Measurements from ENCODE around the gene FHIT. TPM values are rescaled to one million over a fixed set of nuclear protein-coding genes. Genes with fewer than 3 reads are reported as not detected.

Gene FHIT
- polyA plus RNA-seq, 1 donor: 35.8 TPM

- H3K36me3 ChIP-seq (ENCODE audit: control insufficient read depth, insufficient read depth, low read length): no peaks in the 10 kb centered on the region
- H3K27me3 ChIP-seq (ENCODE audit: control insufficient read depth, insufficient read depth, low read length): no peaks in the 10 kb centered on the region
- H3K9me3 ChIP-seq (ENCODE audit: control insufficient read depth, low read depth, low read length): peaks cover 4% of the 10 kb centered on the region
- H3K4me3 ChIP-seq (ENCODE audit: low read length): no peak overlapping the region
- no peak overlapping the region for H3K27ac ChIP-seq (ENCODE audit: low read length)
- WGBS (ENCODE audit: insufficient coverage, low lambda C conversion rate): 60% methylated on average over 2 of the region's 3 CpGs
- no peak for DNase-seq
- H3K4me1 ChIP-seq (ENCODE audit: control insufficient read depth, insufficient read depth, low read length): no peaks in the 10 kb centered on the region
Measured at GRCh38 chr3:60755094-60755493, 496.2 kb downstream of the FHIT start.

- Histone ChIP-seq H3K4me3 (ENCODE audit: low read length) (no peak overlapping the region), H3K4me1 (ENCODE audit: control insufficient read depth, insufficient read depth, low read length) (no peaks in the 10 kb centered on the region), H3K9me3 (ENCODE audit: control insufficient read depth, low read depth, low read length) (peaks cover 4% of the 10 kb centered on the region), H3K27me3 (ENCODE audit: control insufficient read depth, insufficient read depth, low read length) (no peaks in the 10 kb centered on the region), H3K36me3 (ENCODE audit: control insufficient read depth, insufficient read depth, low read length) (no peaks in the 10 kb centered on the region), H3K27ac (ENCODE audit: low read length) (no peak overlapping the region)
- 83% methylated on average over 1 of the region's 1 CpG for WGBS (ENCODE audit: insufficient coverage, low lambda C conversion rate)
- DNase-seq: no peak
Measured at GRCh38 chr3:60754617-60755016, 496.6 kb downstream of the FHIT start.

DNA sequence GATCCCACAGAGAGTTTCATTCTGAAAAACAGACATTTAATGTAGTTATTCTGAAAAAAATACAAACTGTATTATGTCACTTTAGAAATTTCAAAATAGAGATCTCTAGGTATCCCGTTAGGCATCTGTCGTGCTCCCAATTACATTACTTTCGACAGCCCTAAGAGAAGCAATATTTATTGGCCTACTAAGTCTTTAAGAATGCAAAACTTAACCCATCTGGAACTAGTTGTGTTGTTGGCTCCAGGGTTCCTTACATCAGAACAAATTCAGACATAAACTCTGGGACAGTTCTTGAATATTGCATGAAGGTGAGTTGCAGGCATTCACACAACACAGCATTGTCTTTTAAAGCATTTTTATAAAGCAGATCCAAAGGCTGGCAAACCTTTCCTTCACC, 498.4 kb downstream of the FHIT start:
- Histone ChIP-seq H3K36me3 (ENCODE audit: control insufficient read depth, insufficient read depth, low read length) (no peaks in the 10 kb centered on the region), H3K4me3 (ENCODE audit: low read length) (no peak overlapping the region), H3K27me3 (ENCODE audit: control insufficient read depth, insufficient read depth, low read length) (no peaks in the 10 kb centered on the region), H3K9me3 (ENCODE audit: control insufficient read depth, low read depth, low read length) (peaks cover 4% of the 10 kb centered on the region), H3K4me1 (ENCODE audit: control insufficient read depth, insufficient read depth, low read length) (no peaks in the 10 kb centered on the region), H3K27ac (ENCODE audit: low read length) (no peak overlapping the region)
- 100% methylated on average over 3 of the region's 3 CpGs for WGBS (ENCODE audit: insufficient coverage, low lambda C conversion rate)
- DNase-seq: no peak

- no peak for DNase-seq
- no CpG with 5 or more reads among the region's 3 CpGs for whole genome bisulfite sequencing (ENCODE audit: insufficient coverage, low lambda C conversion rate)
- Histone ChIP-seq H3K4me3 (ENCODE audit: low read length) (no peak overlapping the region), H3K4me1 (ENCODE audit: control insufficient read depth, insufficient read depth, low read length) (no peaks in the 10 kb centered on the region), H3K9me3 (ENCODE audit: control insufficient read depth, low read depth, low read length) (peaks cover 4% of the 10 kb centered on the region), H3K36me3 (ENCODE audit: control insufficient read depth, insufficient read depth, low read length) (no peaks in the 10 kb centered on the region), H3K27me3 (ENCODE audit: control insufficient read depth, insufficient read depth, low read length) (no peaks in the 10 kb centered on the region), H3K27ac (ENCODE audit: low read length) (no peak overlapping the region)
Measured at GRCh38 chr3:60746695-60747416, 504.4 kb downstream of the FHIT start.

DNA sequence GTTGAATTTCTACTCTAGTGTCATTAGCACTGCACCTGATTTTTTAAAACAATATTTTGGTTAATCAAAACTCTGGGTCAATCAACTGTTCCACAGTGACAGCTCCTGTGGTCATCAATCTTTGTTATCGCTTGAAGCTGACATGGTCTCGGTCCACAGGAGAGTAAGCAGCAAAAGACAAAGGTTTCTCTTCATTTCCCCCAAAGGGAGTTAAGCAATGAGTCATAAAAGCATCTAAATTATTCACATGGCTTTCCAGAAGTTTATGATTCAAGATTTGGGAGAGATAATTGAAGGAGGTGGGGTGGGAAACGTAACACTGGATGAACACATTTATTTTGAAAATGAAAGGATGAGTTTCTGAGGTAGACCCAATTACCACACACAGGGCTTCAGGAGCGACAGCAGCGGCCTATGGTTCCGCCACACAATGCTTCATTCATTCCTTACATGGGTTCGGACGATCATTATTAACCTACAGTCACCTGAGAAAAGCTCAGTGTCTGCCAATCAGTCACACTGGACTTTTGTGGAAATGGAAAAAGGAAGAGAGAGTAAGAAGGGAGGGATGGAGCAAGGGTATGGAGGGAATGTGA, 505.1 kb downstream of the FHIT start:
- H3K27me3 ChIP-seq (ENCODE audit: control insufficient read depth, insufficient read depth, low read length): no peaks in the 10 kb centered on the region

GRCh38 chr3:60743631-60744164, 507.6 kb downstream of the FHIT start:
- Histone ChIP-seq H3K4me3 (ENCODE audit: low read length) (no peak overlapping the region), H3K36me3 (ENCODE audit: control insufficient read depth, insufficient read depth, low read length) (no peaks in the 10 kb centered on the region), H3K9me3 (ENCODE audit: control insufficient read depth, low read depth, low read length) (no peaks in the 10 kb centered on the region), H3K27ac (ENCODE audit: low read length) (no peak overlapping the region), H3K4me1 (ENCODE audit: control insufficient read depth, insufficient read depth, low read length) (no peaks in the 10 kb centered on the region), H3K27me3 (ENCODE audit: control insufficient read depth, insufficient read depth, low read length) (no peaks in the 10 kb centered on the region)
- DNase-seq: no peak
- WGBS (ENCODE audit: insufficient coverage, low lambda C conversion rate): no CpG with 5 or more reads among the region's 4 CpGs

More for the DNA sequence above, 505.1 kb downstream of the FHIT start:
- no peaks in the 10 kb centered on the region for H3K36me3 ChIP-seq (ENCODE audit: control insufficient read depth, insufficient read depth, low read length)
- no peak overlapping the region for H3K27ac ChIP-seq (ENCODE audit: low read length)
- no peak for DNase-seq
- H3K4me1 ChIP-seq (ENCODE audit: control insufficient read depth, insufficient read depth, low read length): no peaks in the 10 kb centered on the region
- no peak overlapping the region for H3K4me3 ChIP-seq (ENCODE audit: low read length)
- 100% methylated on average over 3 of the region's 8 CpGs for WGBS (ENCODE audit: insufficient coverage, low lambda C conversion rate)
- peaks cover 4% of the 10 kb centered on the region for H3K9me3 ChIP-seq (ENCODE audit: control insufficient read depth, low read depth, low read length)

GRCh38 chr3:60742606-60743145, 508.6 kb downstream of the FHIT start:
- WGBS (ENCODE audit: insufficient coverage, low lambda C conversion rate): no CpG with 5 or more reads among the region's 8 CpGs
- DNase-seq: no peak
- Histone ChIP-seq H3K4me3 (ENCODE audit: low read length) (no peak overlapping the region), H3K36me3 (ENCODE audit: control insufficient read depth, insufficient read depth, low read length) (no peaks in the 10 kb centered on the region), H3K27ac (ENCODE audit: low read length) (no peak overlapping the region), H3K9me3 (ENCODE audit: control insufficient read depth, low read depth, low read length) (no peaks in the 10 kb centered on the region), H3K27me3 (ENCODE audit: control insufficient read depth, insufficient read depth, low read length) (no peaks in the 10 kb centered on the region), H3K4me1 (ENCODE audit: control insufficient read depth, insufficient read depth, low read length) (no peaks in the 10 kb centered on the region)

- no peaks in the 10 kb centered on the region for H3K36me3 ChIP-seq (ENCODE audit: control insufficient read depth, insufficient read depth, low read length)
- no peaks in the 10 kb centered on the region for H3K4me1 ChIP-seq (ENCODE audit: control insufficient read depth, insufficient read depth, low read length)
- H3K27me3 ChIP-seq (ENCODE audit: control insufficient read depth, insufficient read depth, low read length): no peaks in the 10 kb centered on the region
- H3K9me3 ChIP-seq (ENCODE audit: control insufficient read depth, low read depth, low read length): no peaks in the 10 kb centered on the region
- H3K4me3 ChIP-seq (ENCODE audit: low read length): no peak overlapping the region
- H3K27ac ChIP-seq (ENCODE audit: low read length): no peak overlapping the region
- WGBS (ENCODE audit: insufficient coverage, low lambda C conversion rate): 79% methylated on average over 2 of the region's 8 CpGs
- no peak for DNase-seq
Measured at GRCh38 chr3:60737633-60738399, 513.4 kb downstream of the FHIT start.

- Histone ChIP-seq H3K9me3 (ENCODE audit: control insufficient read depth, low read depth, low read length) (peaks cover 6% of the 10 kb centered on the region), H3K4me3 (ENCODE audit: low read length) (no peak overlapping the region), H3K27me3 (ENCODE audit: control insufficient read depth, insufficient read depth, low read length) (no peaks in the 10 kb centered on the region), H3K36me3 (ENCODE audit: control insufficient read depth, insufficient read depth, low read length) (no peaks in the 10 kb centered on the region), H3K27ac (ENCODE audit: low read length) (no peak overlapping the region), H3K4me1 (ENCODE audit: control insufficient read depth, insufficient read depth, low read length) (no peaks in the 10 kb centered on the region)
- no CpG with 5 or more reads among the region's 9 CpGs for WGBS (ENCODE audit: insufficient coverage, low lambda C conversion rate)
- DNase-seq: no peak
Measured at GRCh38 chr3:60730371-60730770, 520.9 kb downstream of the FHIT start.

DNA sequence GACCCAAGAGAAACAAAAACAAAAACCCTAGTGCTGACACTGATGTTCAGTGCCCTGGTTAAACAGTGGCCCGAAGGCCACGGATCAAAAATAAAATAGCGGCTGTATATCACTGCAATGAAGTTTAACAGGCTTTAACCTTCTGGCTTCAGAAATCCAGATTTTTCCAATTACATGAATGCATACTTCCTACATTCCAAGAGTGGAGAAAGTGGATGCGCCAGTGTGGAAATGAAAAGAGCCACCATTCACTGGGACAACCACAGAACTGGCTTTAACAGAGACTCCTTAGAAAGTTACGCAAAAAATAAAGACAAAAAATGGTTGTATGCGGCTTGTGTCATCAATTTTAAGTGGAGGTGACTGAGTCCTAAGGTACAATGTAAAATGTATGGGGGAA, 522.2 kb downstream of the FHIT start:
- DNase-seq: no peak
- Histone ChIP-seq H3K27ac (ENCODE audit: low read length) (no peak overlapping the region), H3K4me3 (ENCODE audit: low read length) (no peak overlapping the region), H3K9me3 (ENCODE audit: control insufficient read depth, low read depth, low read length) (peaks cover 6% of the 10 kb centered on the region), H3K36me3 (ENCODE audit: control insufficient read depth, insufficient read depth, low read length) (no peaks in the 10 kb centered on the region), H3K27me3 (ENCODE audit: control insufficient read depth, insufficient read depth, low read length) (no peaks in the 10 kb centered on the region), H3K4me1 (ENCODE audit: control insufficient read depth, insufficient read depth, low read length) (no peaks in the 10 kb centered on the region)
- WGBS (ENCODE audit: insufficient coverage, low lambda C conversion rate): 80% methylated on average over 1 of the region's 6 CpGs

Measured in large intestine (tissue), 3 donors.